A549 (cell line): ENCODE results near the gene KCNQ1. TPM values are rescaled to one million over a fixed set of nuclear protein-coding genes. Genes with fewer than 3 reads are reported as not detected.

Experiments
- ATAC-seq, 2 experiments: fragments of 200-7000 bp in 1 of 2; fragments of >200 bp in 1 of 2; cut with Nextera tagmentation in 1 of 2; cut with Tn5 transposase in 1 of 2; 3 replicates each; pipeline versions ENCODE4 v1.8.0 to v1.9.1; 2018 to 2020; ENCODE audit warnings: mild to moderate bottlenecking in 1 of 2, moderate library complexity in 1 of 2
- CTCF ChIA-PET: fragments of 300-600 bp; sonication (Branson Sonifier 250); formaldehyde crosslinking; extraction: SDS; loops from one replicate; lab custom pipeline; 2021; ENCODE audit warnings: antibody characterized with exemption, inconsistent platforms; lab: Yijun Ruan, JAX
- POLR2A ChIA-PET: fragments of 350-600 bp; formaldehyde crosslinking; extraction: SDS; loops from one replicate; lab custom pipeline; 2021; ENCODE audit warnings: antibody characterized with exemption, inconsistent platforms; lab: Yijun Ruan, JAX
- DNase-seq, 2 experiments: peaks; one replicate each; pipeline versions ENCODE4 v3.0.0 to v3.0.0-alpha.2; 2011 to 2016; ENCODE audit warnings: low read depth in 1 of 2, low spot score in 1 of 2
- FAIRE-seq: peaks from 2 replicates; lab custom pipeline; 2011; peaks lifted over from hg19 to GRCh38; lab: Jason Lieb, UNC
- H3K27ac ChIP-seq, 2 experiments: fragments of >200 bp; sonication (Bioruptor Twin); formaldehyde crosslinking; 3 replicates each; pipeline ENCODE4 v1.5.1; 2016 to 2017
- H3K4me1 ChIP-seq: fragments of >200 bp; sonication (Bioruptor Twin); formaldehyde crosslinking; 3 replicates; pipeline ENCODE4 v1.6.1; 2016
- H3K4me2 ChIP-seq: fragments of >200 bp; sonication (Bioruptor Twin); formaldehyde crosslinking; 3 replicates; pipeline ENCODE4 v1.6.1; 2016
- H3K4me3 ChIP-seq: fragments of >200 bp; sonication (Bioruptor Twin); formaldehyde crosslinking; 3 replicates; pipeline ENCODE4 v1.5.1; 2016
- H3K9me3 ChIP-seq: fragments of >200 bp; sonication (Bioruptor Twin); formaldehyde crosslinking; 3 replicates; pipeline ENCODE4 v1.6.1; 2016
- BHLHE40 ChIP-seq: IDR thresholded peaks from 2 replicates; pipeline ENCODE4 v1.6.1; 2012; ENCODE audit warnings: low read depth, low read length, inconsistent platforms
- CHD2 ChIP-seq: fragments of 150-350 bp; IDR thresholded peaks from 2 replicates; pipeline ENCODE4 v1.6.1; 2014; ENCODE audit warnings: low read length; ENCODE audit not compliant: partially characterized antibody
- CHD4 ChIP-seq: fragments of 200-600 bp; sonication (generic); IDR thresholded peaks from 2 replicates; pipeline ENCODE4 v1.6.1; 2016; ENCODE audit warnings: antibody characterized with exemption, mild to moderate bottlenecking, borderline replicate concordance
- EP300 ChIP-seq, 2 experiments: fragments of >200 bp; sonication (Bioruptor Twin); formaldehyde crosslinking; IDR thresholded peaks; 2 replicates in 1 of 2; 3 replicates in 1 of 2; pipeline ENCODE4 v1.6.1; 2016 to 2017
- ESRRA ChIP-seq: fragments of 150-350 bp; IDR thresholded peaks from 2 replicates; pipeline ENCODE4 v1.6.1; 2014; ENCODE audit warnings: mild to moderate bottlenecking, low read length, borderline replicate concordance
- FOSB ChIP-seq: fragments of 250-450 bp; sonication (Bioruptor Pico); IDR thresholded peaks from 2 replicates; pipeline ENCODE4 v1.5.0; 2020; ENCODE audit warnings: mild to moderate bottlenecking, moderate library complexity
- GATA3 ChIP-seq: IDR thresholded peaks from 2 replicates; pipeline ENCODE4 v1.6.1; 2012; ENCODE audit warnings: borderline replicate concordance
- HEYL ChIP-seq: fragments of 250-450 bp; sonication (Bioruptor Pico); IDR thresholded peaks from 2 replicates; pipeline ENCODE4 v1.8.0; 2021; ENCODE audit warnings: mild to moderate bottlenecking, moderate library complexity
- HOXA7 ChIP-seq: fragments of 250-450 bp; sonication (Bioruptor Pico); IDR thresholded peaks from 2 replicates; pipeline ENCODE4 v1.5.0; 2020; ENCODE audit warnings: mild to moderate bottlenecking, moderate library complexity
- HOXB13 ChIP-seq: fragments of 250-450 bp; sonication (Bioruptor Pico); IDR thresholded peaks from 2 replicates; pipeline ENCODE4 v1.5.0; 2020; ENCODE audit warnings: low read depth, mild to moderate bottlenecking, moderate library complexity
- KDM1A ChIP-seq: fragments of 200-600 bp; sonication (generic); IDR thresholded peaks from 2 replicates; pipeline ENCODE4 v1.6.1; 2016; ENCODE audit warnings: low read depth, mild to moderate bottlenecking
- MAZ ChIP-seq: fragments of 150-350 bp; IDR thresholded peaks from 2 replicates; pipeline ENCODE4 v1.6.1; 2014; ENCODE audit warnings: antibody characterized with exemption, low read depth, low read length, borderline replicate concordance
- MYC ChIP-seq: IDR thresholded peaks from 2 replicates; pipeline ENCODE4 v1.6.1; 2012; ENCODE audit warnings: mild to moderate bottlenecking, inconsistent platforms, low read length, improper control_type of control experiment, borderline replicate concordance
- NFE2L2 ChIP-seq: fragments of 150-350 bp; conservative IDR thresholded peaks from 2 replicates; pipeline ENCODE4 v1.6.1; 2014; ENCODE audit warnings: low read length
- NPAS2 ChIP-seq: fragments of 250-450 bp; sonication (Bioruptor Pico); IDR thresholded peaks from 2 replicates; pipeline ENCODE4 v1.8.0; 2022; ENCODE audit warnings: mild to moderate bottlenecking, moderate library complexity, borderline replicate concordance
- NR3C1 ChIP-seq: fragments of >200 bp; sonication (Bioruptor Twin); formaldehyde crosslinking; IDR thresholded peaks from 3 replicates; pipeline ENCODE4 v1.6.1; 2017
- PHF8 ChIP-seq: fragments of 200-600 bp; sonication (generic); IDR thresholded peaks from 2 replicates; pipeline ENCODE4 v1.6.1; 2016; ENCODE audit warnings: low read depth, mild to moderate bottlenecking, antibody characterized with exemption, moderate library complexity, borderline replicate concordance
- POLR2AphosphoS2 ChIP-seq: conservative IDR thresholded peaks from 2 replicates; pipeline ENCODE4 v1.6.1; 2012; ENCODE audit warnings: low read length, improper control_type of control experiment, inconsistent platforms
- RAD21 ChIP-seq, 2 experiments: fragments of >200 bp in 1 of 2; sonication (Bioruptor Twin) in 1 of 2; formaldehyde crosslinking in 1 of 2; IDR thresholded peaks in 1 of 2; conservative IDR thresholded peaks in 1 of 2; 2 replicates in 1 of 2; 3 replicates in 1 of 2; pipeline ENCODE4 v1.6.1; 2012 to 2018; ENCODE audit warnings: inconsistent platforms in 1 of 2
- RARB ChIP-seq: fragments of 250-450 bp; sonication (Bioruptor Pico); IDR thresholded peaks from 2 replicates; pipeline ENCODE4 v1.8.0; 2021; ENCODE audit warnings: mild to moderate bottlenecking, moderate library complexity
- RFX5 ChIP-seq: fragments of 450-650 bp; IDR thresholded peaks from 2 replicates; pipeline ENCODE4 v1.7.1; 2014; ENCODE audit warnings: antibody characterized with exemption, mild to moderate bottlenecking, moderate library complexity
- RNF2 ChIP-seq: fragments of 200-600 bp; sonication (generic); IDR thresholded peaks from 2 replicates; pipeline ENCODE4 v1.6.1; 2016; ENCODE audit warnings: low read depth, mild to moderate bottlenecking, antibody characterized with exemption, moderate library complexity, borderline replicate concordance
- SREBF2 ChIP-seq: fragments of 450-650 bp; IDR thresholded peaks from 2 replicates; pipeline ENCODE4 v1.6.1; 2014; ENCODE audit warnings: mild to moderate bottlenecking, moderate library complexity
- TP53 ChIP-seq: fragments of 250-450 bp; sonication (Bioruptor Pico); IDR thresholded peaks from 2 replicates; pipeline ENCODE4 v1.5.0; 2021; ENCODE audit warnings: mild to moderate bottlenecking, moderate library complexity
- ZC3H11A ChIP-seq: fragments of 450-650 bp; IDR thresholded peaks from 2 replicates; pipeline ENCODE4 v1.6.1; 2014; ENCODE audit warnings: antibody characterized with exemption, mild to moderate bottlenecking
- ZFP36 ChIP-seq: fragments of 450-650 bp; IDR thresholded peaks from 2 replicates; pipeline ENCODE4 v1.6.1; 2014; ENCODE audit warnings: borderline replicate concordance; ENCODE audit not compliant: partially characterized antibody
- ZSCAN20 ChIP-seq: fragments of 250-450 bp; sonication (Bioruptor Pico); IDR thresholded peaks from 2 replicates; pipeline ENCODE4 v1.8.0; 2022; ENCODE audit warnings: mild to moderate bottlenecking, moderate library complexity
- WGBS: methylation state at CpG from one replicate; pipeline ENCODE4 v1.1.6; 2017; ENCODE audit errors: missing lambda C conversion rate; 5-methylcytosine and 5-hydroxymethylcytosine counted together
- polyA plus RNA-seq, 4 experiments: library from polyadenylated mRNA; depleted of rRNA in 3 of 4; stranded (reverse); fragments of >200 nt; fragmentation: RNase III in 1 of 4; extraction: RNeasy Plus Mini Kit Qiagen cat#74134 plus additional on column Dnase treatment in 1 of 4; gene quantifications; 2 replicates in 3 of 4; 3 replicates in 1 of 4; pipeline ENCODE4 v1.2.3, GENCODE V29; 2011 to 2017
- TF ChIP-seq, protein P1 (sequence below): fragments of 250-450 bp; sonication (Bioruptor Pico); IDR thresholded peaks from 2 replicates; pipeline ENCODE4 v1.5.0; 2021; ENCODE audit warnings: mild to moderate bottlenecking, moderate library complexity, borderline replicate concordance
- TF ChIP-seq, protein P2 (sequence below): IDR thresholded peaks from 2 replicates; pipeline ENCODE4 v1.6.1; 2012; ENCODE audit warnings: low read depth, borderline replicate concordance

The KCNQ1 gene
- polyA plus RNA-seq, 2 of the 4 experiments (the other 2 are of a cell fraction), result 0.14 to 0.17 TPM

DNA sequence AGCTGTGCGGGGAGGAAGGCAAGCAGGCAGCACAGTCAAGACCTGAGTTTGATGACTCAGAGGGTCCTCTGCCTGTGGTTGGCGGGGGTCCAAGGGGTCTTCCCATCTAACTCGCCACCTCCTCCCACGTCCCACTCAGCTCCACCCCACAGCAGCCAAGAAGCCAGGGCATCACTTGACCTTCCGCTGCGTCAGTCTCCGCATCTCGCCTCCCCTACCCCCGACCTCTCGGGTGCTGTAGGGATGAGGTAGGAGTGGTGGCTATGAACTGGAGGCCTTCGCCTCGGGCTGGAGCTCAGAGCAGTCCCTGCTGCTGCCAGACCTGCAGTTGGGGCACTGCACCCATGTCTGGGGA lies 350.1 kb downstream of the KCNQ1 start (continued):
- TF ChIP-seq ZFP36, result no peak
- TF ChIP-seq KDM1A, result no peak
- no peak for TF ChIP-seq CHD2
- no peak for TF ChIP-seq SREBF2
- TF ChIP-seq NR3C1, result no peak
- no peak for TF ChIP-seq MYC
- TF ChIP-seq HOXB13 (CRISPR knock-in tag), result no peak
- no peak for TF ChIP-seq FOSB (CRISPR knock-in tag)
- TF ChIP-seq CHD4, result no peak
- no peak for TF ChIP-seq RFX5
- TF ChIP-seq, all 56 proteins: peak for 0

DNA sequence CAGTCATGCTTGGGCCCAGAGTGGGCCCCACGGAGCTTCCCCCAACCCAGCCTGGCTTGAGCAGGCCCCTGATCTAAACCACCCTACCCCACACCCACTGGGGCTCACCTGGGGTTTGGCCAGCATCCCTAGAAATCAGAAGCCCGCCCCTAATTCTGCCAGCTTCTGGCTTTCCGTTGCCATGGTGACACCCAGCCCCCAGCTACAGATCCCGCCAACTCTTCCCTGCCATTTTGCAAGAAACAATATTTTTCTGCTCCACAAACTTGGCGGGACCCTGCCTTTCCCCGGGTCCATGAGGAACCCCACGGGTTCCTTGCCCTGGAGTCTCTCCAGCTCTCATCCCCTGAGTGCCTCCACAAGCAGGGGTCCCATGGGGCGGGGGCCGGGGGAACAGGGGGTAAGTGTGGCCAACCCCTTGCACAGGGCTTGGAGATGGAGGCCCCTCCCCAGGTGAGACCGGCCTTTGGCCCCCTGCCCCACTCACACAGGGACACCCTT lies 350.7 kb downstream of the KCNQ1 start:
- TF ChIP-seq PHF8 (no peak), ZC3H11A (no peak), ZSCAN20 (CRISPR knock-in tag) (no peak), GATA3 (no peak), SREBF2 (no peak)
- TF ChIP-seq, protein P1, sequence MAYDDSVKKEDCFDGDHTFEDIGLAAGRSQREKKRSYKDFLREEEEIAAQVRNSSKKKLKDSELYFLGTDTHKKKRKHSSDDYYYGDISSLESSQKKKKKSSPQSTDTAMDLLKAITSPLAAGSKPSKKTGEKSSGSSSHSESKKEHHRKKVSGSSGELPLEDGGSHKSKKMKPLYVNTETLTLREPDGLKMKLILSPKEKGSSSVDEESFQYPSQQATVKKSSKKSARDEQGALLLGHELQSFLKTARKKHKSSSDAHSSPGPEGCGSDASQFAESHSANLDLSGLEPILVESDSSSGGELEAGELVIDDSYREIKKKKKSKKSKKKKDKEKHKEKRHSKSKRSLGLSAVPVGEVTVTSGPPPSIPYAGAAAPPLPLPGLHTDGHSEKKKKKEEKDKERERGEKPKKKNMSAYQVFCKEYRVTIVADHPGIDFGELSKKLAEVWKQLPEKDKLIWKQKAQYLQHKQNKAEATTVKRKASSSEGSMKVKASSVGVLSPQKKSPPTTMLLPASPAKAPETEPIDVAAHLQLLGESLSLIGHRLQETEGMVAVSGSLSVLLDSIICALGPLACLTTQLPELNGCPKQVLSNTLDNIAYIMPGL (CRISPR knock-in tag), result no peak
- POLR2A ChIA-PET, result no interaction called here

DNA sequence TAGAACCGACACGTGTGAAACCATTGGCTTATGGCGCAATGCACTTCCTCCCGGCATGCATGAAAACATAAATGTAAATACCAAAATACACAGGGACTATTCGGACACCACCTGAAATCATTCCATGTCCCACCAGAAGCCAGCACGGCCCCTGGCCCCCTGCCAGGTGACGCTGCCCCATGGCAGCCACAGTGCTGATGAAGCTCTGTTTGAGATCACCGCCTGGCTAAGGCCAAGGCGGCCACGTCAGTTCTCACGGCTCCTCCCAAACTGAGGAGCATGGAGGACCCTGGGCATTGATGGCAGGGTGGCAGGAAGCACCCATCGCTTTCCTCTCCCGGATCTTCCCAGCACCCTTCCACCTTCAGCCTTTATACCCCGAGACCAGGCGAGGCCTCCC lies 351.3 kb downstream of the KCNQ1 start:
- Histone ChIP-seq H3K4me1 (no peaks in the 10 kb centered on the region), H3K27ac (no peak overlapping the region), H3K4me2 (no peak overlapping the region), H3K4me3 (no peak overlapping the region), H3K9me3 (0 out of 3 replicates have a peak, but pooled peaks cover 6% of the 10 kb centered on the region)
- FAIRE-seq (no peak), DNase-seq (no peak), ATAC-seq (no peak)
- ChIA-PET POLR2A (no interaction called here), CTCF (no interaction called here)
- TF ChIP-seq NFE2L2 (no peak), RNF2 (no peak), TP53 (no peak), GATA3 (no peak), BHLHE40 (no peak), NPAS2 (no peak), CHD4 (no peak), RAD21 (conservative IDR thresholded peaks at IDR 0.05 in 1 of 2, IDR thresholded peaks at IDR 0.05 in 1 of 2) (no peak), HEYL (CRISPR knock-in tag) (no peak), MAZ (no peak), ESRRA (no peak), KDM1A (no peak), HOXA7 (CRISPR knock-in tag) (no peak), EP300 (IDR thresholded peaks at IDR 0.05) (no peak), RARB (CRISPR knock-in tag) (no peak), POLR2AphosphoS2 (no peak)
- TF ChIP-seq, protein P2, sequence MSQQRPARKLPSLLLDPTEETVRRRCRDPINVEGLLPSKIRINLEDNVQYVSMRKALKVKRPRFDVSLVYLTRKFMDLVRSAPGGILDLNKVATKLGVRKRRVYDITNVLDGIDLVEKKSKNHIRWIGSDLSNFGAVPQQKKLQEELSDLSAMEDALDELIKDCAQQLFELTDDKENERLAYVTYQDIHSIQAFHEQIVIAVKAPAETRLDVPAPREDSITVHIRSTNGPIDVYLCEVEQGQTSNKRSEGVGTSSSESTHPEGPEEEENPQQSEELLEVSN, result no peak
- 76% methylated on average over 15 of the region's 15 CpGs for WGBS

More for the DNA sequence above, 350.7 kb downstream of the KCNQ1 start:
- no peak for DNase-seq
- 52% methylated on average over 9 of the region's 10 CpGs for WGBS
- Histone ChIP-seq H3K9me3 (0 out of 3 replicates have a peak, but pooled peaks cover 6% of the 10 kb centered on the region), H3K27ac (no peak overlapping the region), H3K4me1 (no peaks in the 10 kb centered on the region), H3K4me2 (no peak overlapping the region), H3K4me3 (no peak overlapping the region)
- CTCF ChIA-PET, result interaction anchor here (0.7 kb wide), 1 partner anchor 9 kb away, joined by 3 read pairs; no protein-coding TSS in a partner anchor
- no peak for FAIRE-seq
- no peak for ATAC-seq
